ENCODE data around the gene PIP5K1A.

The PIP5K1A gene

DNA sequence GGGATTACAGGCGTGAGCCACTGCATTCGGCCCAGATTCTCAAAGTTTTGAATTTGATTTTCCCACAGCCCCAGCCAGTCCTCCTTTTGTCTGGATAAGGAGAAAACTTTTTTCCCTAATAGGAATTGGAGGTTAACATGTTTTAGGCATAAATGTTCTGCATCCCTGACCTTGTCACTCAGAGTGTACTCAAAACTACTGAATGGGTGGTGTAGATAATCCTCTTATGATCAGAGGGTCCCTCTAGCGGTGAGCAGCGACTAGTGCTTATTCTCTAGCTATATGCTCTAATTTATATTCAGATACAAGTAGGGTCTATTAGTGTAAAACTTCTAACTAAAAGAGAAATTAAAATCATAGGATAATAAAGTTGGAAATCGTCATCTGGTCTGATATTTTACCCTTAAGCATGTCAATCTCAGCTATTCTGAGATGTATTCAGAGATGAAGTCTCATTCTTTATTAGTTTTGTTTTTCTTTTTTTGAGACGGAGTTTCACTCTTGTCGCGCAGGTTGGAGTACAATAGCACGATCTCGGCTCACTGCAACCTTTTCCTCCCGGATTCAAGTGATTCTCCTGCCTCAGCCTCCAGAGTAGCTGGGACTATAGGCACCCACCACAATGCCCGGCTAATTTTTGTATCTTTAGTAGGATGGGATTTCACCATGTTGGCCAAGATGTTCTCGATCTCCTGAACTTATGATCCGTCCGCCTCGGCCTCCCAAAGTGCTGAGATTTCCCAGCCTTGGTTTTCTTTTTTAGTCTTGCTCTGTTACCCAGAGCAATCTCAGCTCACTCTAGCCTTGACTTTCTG lies 53.5 kb downstream of the PIP5K1A start:
- WGBS, 2 experiments = 86 to 87% methylated on average over 14 of the region's 16 CpGs
- no peak overlapping the region for H3K4me3 ChIP-seq (ENCODE audit: insufficient read depth, low read depth, low read length)
- no peak overlapping the region for H3K27ac ChIP-seq (ENCODE audit: insufficient read depth, low read depth, low read length, poor library complexity, severe bottlenecking)
- H3K9me3 ChIP-seq (ENCODE audit: control insufficient read depth, low read length) = no peaks in the 10 kb centered on the region
- no peaks in the 10 kb centered on the region for H3K27me3 ChIP-seq (ENCODE audit: control insufficient read depth, insufficient read depth, low read length, poor library complexity, severe bottlenecking)
- H3K4me1 ChIP-seq (ENCODE audit: control insufficient read depth, insufficient read depth, low read length) = peaks cover 6% of the 10 kb centered on the region
- peaks cover 24% of the 10 kb centered on the region for H3K36me3 ChIP-seq (ENCODE audit: control insufficient read depth, insufficient read depth, low read length)

DNA sequence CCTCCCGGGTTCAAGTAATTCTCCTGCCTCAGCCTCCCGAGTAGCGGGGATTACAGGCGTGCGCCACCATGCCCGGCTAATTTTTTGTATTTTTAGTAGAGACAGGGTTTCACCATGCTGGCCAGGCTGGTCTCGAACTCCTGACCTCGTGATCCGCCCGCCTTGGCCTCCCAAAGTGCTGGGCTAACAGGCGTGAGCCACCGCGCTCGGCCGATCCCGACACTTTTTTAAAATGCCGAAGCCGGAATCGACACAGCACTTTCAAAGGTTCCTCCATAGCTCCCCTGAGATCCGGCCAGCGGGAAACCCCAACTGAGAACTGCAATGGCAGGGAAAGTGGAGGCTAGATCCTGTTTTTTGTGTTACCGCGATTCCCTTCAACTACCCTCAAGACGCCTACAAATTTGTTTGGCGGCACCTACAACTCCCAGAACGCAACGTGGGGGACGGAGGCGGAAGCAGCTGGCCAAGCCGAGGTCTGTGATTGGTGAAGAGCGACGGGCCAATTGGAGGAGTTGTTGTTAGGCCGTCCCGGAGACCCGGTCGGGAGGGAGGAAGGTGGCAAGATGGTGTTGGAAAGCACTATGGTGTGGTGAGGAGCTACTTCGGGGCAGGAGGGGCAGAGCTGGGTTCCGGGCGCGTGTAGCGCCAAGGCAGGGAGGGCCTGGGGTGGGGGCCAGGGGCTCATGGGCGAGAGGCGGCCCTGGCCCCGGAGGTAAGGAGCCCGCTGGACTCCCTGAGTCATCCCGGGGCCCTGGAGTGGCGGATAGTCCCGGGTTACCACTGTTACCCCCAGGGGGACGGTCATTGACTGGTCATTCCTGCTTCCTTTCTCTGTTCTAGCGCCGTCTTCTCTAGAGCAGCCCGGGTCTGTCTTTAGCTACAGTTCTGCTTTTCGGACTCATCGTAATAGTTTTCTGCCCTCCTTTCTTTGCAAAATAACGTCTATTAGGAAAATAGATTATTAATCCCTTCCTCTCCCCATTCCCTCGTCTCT lies 56.2 kb downstream of the PIP5K1A start, which contains the start of gene PSMD4:
PSMD4 (plus strand) TSS at position 518 of the 997 bp plus-strand sequence; CDS start at position 567, 49 bp downstream.
- Histone ChIP-seq H3K9me3 (ENCODE audit: control insufficient read depth, low read length) (no peaks in the 10 kb centered on the region), H3K4me3 (ENCODE audit: insufficient read depth, low read depth, low read length) (peak within 1 kb of the TSS; percentile 77), H3K4me1 (ENCODE audit: control insufficient read depth, insufficient read depth, low read length) (peaks cover 6% of the 10 kb centered on the region), H3K27me3 (ENCODE audit: control insufficient read depth, insufficient read depth, low read length, poor library complexity, severe bottlenecking) (no peaks in the 10 kb centered on the region), H3K27ac (ENCODE audit: insufficient read depth, low read depth, low read length, poor library complexity, severe bottlenecking) (peak within 1 kb of the TSS; percentile 66), H3K36me3 (ENCODE audit: control insufficient read depth, insufficient read depth, low read length) (peaks cover 2% of the 10 kb centered on the region)
- WGBS, 2 experiments = 31 to 32% methylated on average over 56 of the region's 56 CpGs

DNA sequence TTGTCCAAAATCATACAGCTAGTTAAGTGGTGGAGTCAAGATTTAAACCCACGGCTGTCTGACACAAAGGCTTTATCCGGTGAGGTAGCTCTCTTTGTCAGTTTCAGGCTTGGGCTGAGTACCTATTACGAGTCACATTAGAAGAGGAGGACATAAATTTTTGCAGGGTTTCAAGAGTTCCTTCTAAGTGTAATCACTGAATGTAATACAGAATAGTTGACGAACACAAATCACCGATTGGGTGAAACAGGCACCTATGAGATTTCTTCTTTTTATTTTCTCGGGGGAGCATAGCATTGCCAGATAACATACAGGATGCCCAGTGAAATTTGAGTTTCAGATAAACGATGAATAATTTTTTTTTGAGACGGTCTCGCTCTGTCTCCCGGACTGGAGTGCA lies 57.0 kb downstream of the PIP5K1A start:
- WGBS, 2 experiments = 64 to 65% methylated on average over 10 of the region's 10 CpGs
- peak overlapping the region; percentile 66 for H3K27ac ChIP-seq (ENCODE audit: insufficient read depth, low read depth, low read length, poor library complexity, severe bottlenecking)
- peaks cover 6% of the 10 kb centered on the region for H3K4me1 ChIP-seq (ENCODE audit: control insufficient read depth, insufficient read depth, low read length)
- H3K27me3 ChIP-seq (ENCODE audit: control insufficient read depth, insufficient read depth, low read length, poor library complexity, severe bottlenecking) = no peaks in the 10 kb centered on the region
- no peaks in the 10 kb centered on the region for H3K9me3 ChIP-seq (ENCODE audit: control insufficient read depth, low read length)
- H3K4me3 ChIP-seq (ENCODE audit: insufficient read depth, low read depth, low read length) = peak overlapping the region; percentile 77
- H3K36me3 ChIP-seq (ENCODE audit: control insufficient read depth, insufficient read depth, low read length) = no peaks in the 10 kb centered on the region

DNA sequence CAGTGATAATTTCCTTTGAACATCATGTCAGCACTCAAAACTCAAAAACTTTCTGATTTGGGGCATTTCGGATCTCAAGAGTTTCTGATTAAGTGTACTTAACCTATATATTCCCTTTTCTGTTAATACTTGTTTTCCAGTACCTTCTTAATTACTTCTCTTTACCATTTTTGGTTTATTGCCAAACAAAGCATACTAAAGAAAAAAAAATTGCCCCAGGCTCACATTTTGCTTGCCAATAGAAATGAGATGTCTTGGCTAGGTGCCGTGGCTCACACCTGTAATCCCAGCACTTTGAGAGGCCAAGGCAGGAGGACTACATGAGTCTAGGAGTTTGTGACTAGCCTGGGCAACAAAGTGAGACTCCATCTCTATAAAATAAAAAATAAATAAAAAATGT lies 61.0 kb downstream of the PIP5K1A start:
- no peak overlapping the region for H3K4me3 ChIP-seq (ENCODE audit: insufficient read depth, low read depth, low read length)
- peaks cover 6% of the 10 kb centered on the region for H3K4me1 ChIP-seq (ENCODE audit: control insufficient read depth, insufficient read depth, low read length)
- H3K36me3 ChIP-seq (ENCODE audit: control insufficient read depth, insufficient read depth, low read length) = peaks cover 1% of the 10 kb centered on the region
- H3K27me3 ChIP-seq (ENCODE audit: control insufficient read depth, insufficient read depth, low read length, poor library complexity, severe bottlenecking) = no peaks in the 10 kb centered on the region
- H3K9me3 ChIP-seq (ENCODE audit: control insufficient read depth, low read length) = no peaks in the 10 kb centered on the region
- 93 to 98% methylated on average over 2 of the region's 2 CpGs for WGBS, 2 experiments
- H3K27ac ChIP-seq (ENCODE audit: insufficient read depth, low read depth, low read length, poor library complexity, severe bottlenecking) = no peak overlapping the region

DNA sequence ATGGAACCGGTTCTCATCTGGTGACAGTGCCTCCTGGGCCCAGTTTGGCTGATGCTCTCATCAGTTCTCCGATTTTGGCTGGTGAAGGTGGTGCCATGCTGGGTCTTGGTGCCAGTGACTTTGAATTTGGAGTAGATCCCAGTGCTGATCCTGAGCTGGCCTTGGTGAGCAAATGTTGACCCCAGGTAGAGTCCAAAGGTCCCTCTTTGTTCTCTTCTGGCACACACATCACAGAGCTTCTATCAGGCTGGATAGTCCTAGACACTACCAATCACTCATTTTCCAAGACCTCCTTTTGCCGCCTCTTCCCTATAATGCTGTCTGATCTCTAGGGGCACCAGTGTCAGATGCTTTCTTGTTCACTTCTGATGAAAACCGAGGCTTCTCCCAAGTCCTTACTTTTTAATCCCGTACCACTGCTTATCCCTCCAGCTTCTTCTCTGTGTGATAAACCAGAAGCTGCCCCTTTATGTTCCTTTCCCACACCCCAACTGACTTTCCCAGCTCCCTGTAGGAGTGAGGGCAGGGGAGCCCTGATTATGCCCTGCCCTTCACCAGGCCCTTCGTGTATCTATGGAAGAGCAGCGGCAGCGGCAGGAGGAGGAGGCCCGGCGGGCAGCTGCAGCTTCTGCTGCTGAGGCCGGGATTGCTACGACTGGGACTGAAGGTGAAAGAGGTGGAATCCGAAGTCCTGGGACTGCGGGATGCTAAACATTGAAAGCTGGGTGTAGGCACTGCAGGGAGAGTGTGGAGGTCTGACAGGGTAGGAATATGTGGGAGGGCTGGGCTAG lies 67.3 kb downstream of the PIP5K1A start:
- H3K36me3 ChIP-seq (ENCODE audit: control insufficient read depth, insufficient read depth, low read length) = peaks cover 28% of the 10 kb centered on the region

DNA sequence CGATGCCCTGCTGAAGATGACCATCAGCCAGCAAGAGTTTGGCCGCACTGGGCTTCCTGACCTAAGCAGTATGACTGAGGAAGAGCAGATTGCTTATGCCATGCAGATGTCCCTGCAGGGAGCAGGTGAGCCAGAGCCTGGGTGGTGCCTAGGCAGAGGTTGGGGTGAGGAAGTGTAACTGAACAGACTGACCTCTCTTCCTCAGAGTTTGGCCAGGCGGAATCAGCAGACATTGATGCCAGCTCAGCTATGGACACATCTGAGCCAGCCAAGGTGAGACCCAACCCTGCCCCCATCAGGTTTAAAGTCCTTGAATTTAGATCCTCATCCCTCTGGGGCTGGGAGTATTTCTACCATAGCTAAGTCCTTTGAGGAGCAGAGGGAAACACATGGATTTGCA lies 68.0 kb downstream of the PIP5K1A start:
- Histone ChIP-seq H3K4me1 (ENCODE audit: control insufficient read depth, insufficient read depth, low read length) (no peaks in the 10 kb centered on the region), H3K4me3 (ENCODE audit: insufficient read depth, low read depth, low read length) (no peak overlapping the region), H3K27me3 (ENCODE audit: control insufficient read depth, insufficient read depth, low read length, poor library complexity, severe bottlenecking) (no peaks in the 10 kb centered on the region), H3K9me3 (ENCODE audit: control insufficient read depth, low read length) (no peaks in the 10 kb centered on the region), H3K27ac (ENCODE audit: insufficient read depth, low read depth, low read length, poor library complexity, severe bottlenecking) (no peak overlapping the region), H3K36me3 (ENCODE audit: control insufficient read depth, insufficient read depth, low read length) (peaks cover 28% of the 10 kb centered on the region)
- WGBS, 2 experiments = 95 to 98% methylated on average over 3 of the region's 3 CpGs

More for the DNA sequence above, 67.3 kb downstream of the PIP5K1A start:
- H3K4me3 ChIP-seq (ENCODE audit: insufficient read depth, low read depth, low read length) = no peak overlapping the region
- no peaks in the 10 kb centered on the region for H3K4me1 ChIP-seq (ENCODE audit: control insufficient read depth, insufficient read depth, low read length)
- WGBS, 2 experiments = 90% methylated on average over 14 of the region's 14 CpGs
- H3K27ac ChIP-seq (ENCODE audit: insufficient read depth, low read depth, low read length, poor library complexity, severe bottlenecking) = no peak overlapping the region
- H3K9me3 ChIP-seq (ENCODE audit: control insufficient read depth, low read length) = no peaks in the 10 kb centered on the region
- H3K27me3 ChIP-seq (ENCODE audit: control insufficient read depth, insufficient read depth, low read length, poor library complexity, severe bottlenecking) = no peaks in the 10 kb centered on the region

DNA sequence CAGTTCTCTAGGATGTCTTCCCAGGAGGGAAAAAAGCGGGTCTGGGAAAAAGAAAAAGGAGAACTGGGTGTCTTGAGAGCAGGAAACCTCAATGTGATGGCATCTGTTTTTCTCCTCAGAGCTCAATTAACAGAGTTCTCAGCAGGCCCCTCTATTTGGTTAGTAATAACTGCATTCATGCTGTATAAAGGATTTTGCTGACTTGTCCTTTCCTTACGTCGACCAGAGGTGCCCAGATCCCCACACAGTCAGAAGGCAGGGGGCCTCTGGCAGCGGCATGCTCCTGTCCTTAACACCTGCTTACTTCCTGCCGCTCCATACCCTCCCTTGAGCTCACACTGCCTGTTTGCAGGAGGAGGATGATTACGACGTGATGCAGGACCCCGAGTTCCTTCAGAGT lies 68.5 kb downstream of the PIP5K1A start:
- WGBS, 2 experiments = 83 to 84% methylated on average over 8 of the region's 8 CpGs
- H3K4me1 ChIP-seq (ENCODE audit: control insufficient read depth, insufficient read depth, low read length) = no peaks in the 10 kb centered on the region
- H3K4me3 ChIP-seq (ENCODE audit: insufficient read depth, low read depth, low read length) = no peak overlapping the region
- H3K9me3 ChIP-seq (ENCODE audit: control insufficient read depth, low read length) = no peaks in the 10 kb centered on the region
- H3K27me3 ChIP-seq (ENCODE audit: control insufficient read depth, insufficient read depth, low read length, poor library complexity, severe bottlenecking) = no peaks in the 10 kb centered on the region
- H3K27ac ChIP-seq (ENCODE audit: insufficient read depth, low read depth, low read length, poor library complexity, severe bottlenecking) = no peak overlapping the region
- H3K36me3 ChIP-seq (ENCODE audit: control insufficient read depth, insufficient read depth, low read length) = peaks cover 28% of the 10 kb centered on the region

DNA sequence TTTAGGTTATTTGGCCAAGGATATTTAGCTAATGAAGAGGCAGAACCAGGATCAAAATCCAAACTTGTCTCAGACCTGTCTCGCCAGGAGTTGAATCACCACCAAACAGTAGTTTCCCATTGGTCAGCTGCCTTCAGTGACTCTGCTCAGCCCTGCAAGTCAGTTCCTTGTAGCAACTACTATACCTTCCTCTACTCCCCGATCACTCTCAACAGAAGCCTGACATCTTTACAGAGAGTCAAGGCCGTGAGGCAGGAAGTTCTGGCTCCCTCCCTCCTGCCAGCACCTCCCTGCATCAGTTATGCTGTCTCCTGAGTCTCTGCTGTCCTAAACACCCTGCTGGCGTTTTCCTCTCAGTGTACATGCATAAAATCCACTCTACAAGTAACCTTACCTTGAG lies 69.4 kb downstream of the PIP5K1A start:
- Histone ChIP-seq H3K4me1 (ENCODE audit: control insufficient read depth, insufficient read depth, low read length) (no peaks in the 10 kb centered on the region), H3K36me3 (ENCODE audit: control insufficient read depth, insufficient read depth, low read length) (peaks cover 28% of the 10 kb centered on the region), H3K4me3 (ENCODE audit: insufficient read depth, low read depth, low read length) (no peak overlapping the region), H3K9me3 (ENCODE audit: control insufficient read depth, low read length) (no peaks in the 10 kb centered on the region), H3K27ac (ENCODE audit: insufficient read depth, low read depth, low read length, poor library complexity, severe bottlenecking) (no peak overlapping the region), H3K27me3 (ENCODE audit: control insufficient read depth, insufficient read depth, low read length, poor library complexity, severe bottlenecking) (no peaks in the 10 kb centered on the region)
- 91 to 96% methylated on average over 4 of the region's 4 CpGs for WGBS, 2 experiments

DNA sequence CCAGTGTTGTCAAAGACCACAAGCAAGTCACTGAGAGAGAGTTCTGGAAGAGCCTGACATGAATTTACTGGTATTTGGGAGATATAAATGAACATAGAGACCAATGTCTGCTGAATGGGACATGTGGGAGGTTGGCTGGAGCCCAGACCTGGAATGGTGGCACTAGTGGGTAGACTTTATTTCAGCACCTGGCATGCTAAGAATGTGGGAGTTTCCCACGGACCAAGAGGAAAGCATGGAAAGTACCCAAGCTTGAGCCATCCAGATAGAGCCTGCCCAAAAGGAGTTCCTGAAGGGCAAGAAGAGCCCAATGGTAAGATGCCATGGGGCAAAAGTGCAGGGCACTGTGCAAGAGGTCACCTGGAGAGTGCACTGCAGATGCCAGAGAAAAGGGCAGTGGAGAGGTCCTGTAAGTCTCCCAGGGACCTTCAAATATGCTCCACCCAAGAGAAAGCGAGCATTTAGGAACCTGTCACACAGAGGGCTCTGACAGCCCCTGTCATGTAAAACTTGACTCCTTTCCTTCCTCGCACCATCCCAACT lies 75.6 kb downstream of the PIP5K1A start:
- Histone ChIP-seq H3K4me1 (ENCODE audit: control insufficient read depth, insufficient read depth, low read length) (no peaks in the 10 kb centered on the region), H3K4me3 (ENCODE audit: insufficient read depth, low read depth, low read length) (no peak overlapping the region), H3K9me3 (ENCODE audit: control insufficient read depth, low read length) (no peaks in the 10 kb centered on the region), H3K36me3 (ENCODE audit: control insufficient read depth, insufficient read depth, low read length) (no peaks in the 10 kb centered on the region), H3K27ac (ENCODE audit: insufficient read depth, low read depth, low read length, poor library complexity, severe bottlenecking) (no peak overlapping the region), H3K27me3 (ENCODE audit: control insufficient read depth, insufficient read depth, low read length, poor library complexity, severe bottlenecking) (no peaks in the 10 kb centered on the region)
- 84 to 92% methylated on average over 3 of the region's 3 CpGs for WGBS, 2 experiments

Measured in ectodermal cell (in vitro differentiated cells).